HG02623 (cell line): ENCODE results near the gene SCN4A.
"Not testable (repeated sequence)": the region's sequence is repeated elsewhere in the genome, so short reads cannot be mapped to it uniquely, and the experiment has no call there.

ENCODE experiments used
- ATAC-seq: cut with Tn5 transposase; IDR thresholded peaks from one replicate; pipeline ENCODE4 v1.9.1; 2021; ENCODE audit warnings: moderate library complexity; ENCODE audit not compliant: unreplicated experiment

The SCN4A gene

GRCh38 chr17:63918305-63918704 lies 54.4 kb downstream of the SCN4A start:
- ATAC-seq = no peak

GRCh38 chr17:63917646-63918045 lies 55.1 kb downstream of the SCN4A start:
- ATAC-seq = no peak

DNA sequence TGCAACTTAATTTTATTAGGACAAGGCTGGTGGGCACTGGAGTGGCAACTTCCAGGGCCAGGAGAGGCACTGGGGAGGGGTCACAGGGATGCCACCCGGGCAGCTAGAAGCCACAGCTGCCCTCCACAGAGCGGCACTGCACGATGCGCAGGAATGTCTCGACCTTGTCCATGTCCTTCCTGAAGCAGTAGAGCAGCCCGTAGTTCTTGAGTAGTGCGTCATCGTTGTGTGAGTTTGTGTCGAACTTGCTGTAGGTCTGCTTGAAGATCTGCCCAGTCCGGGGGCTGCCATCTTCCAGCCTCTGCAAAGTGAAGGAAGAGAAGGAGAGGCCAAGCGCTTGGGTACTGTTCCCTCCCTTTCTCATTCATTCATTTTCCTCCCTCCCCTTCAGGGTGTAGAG lies 55.5 kb downstream of the SCN4A start:
- ATAC-seq = not testable (repeated sequence)

GRCh38 chr17:63916566-63917185 lies 56.0 kb downstream of the SCN4A start:
- ATAC-seq = no peak

- not testable (repeated sequence) for ATAC-seq
Observed at GRCh38 chr17:63915753-63916152, 57.0 kb downstream of the SCN4A start.

DNA sequence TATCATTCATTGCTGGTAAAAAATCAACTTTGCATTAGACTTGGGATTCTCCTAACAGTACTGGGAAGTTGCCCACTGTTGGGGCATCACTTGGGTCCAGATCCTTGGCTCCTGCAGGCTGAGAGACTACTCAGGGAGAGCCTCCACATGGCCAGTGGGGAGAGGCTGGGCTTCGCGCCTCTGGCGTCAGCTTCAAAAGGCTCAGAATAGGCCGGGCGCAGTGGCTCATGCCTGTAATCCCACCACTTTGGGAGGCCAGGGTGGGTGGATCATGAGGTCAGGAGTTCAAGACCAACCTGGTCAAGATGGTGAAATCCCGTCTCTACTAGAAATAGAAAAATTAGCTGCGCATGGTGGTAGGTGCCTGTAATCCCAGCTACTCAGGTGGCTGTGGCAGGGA lies 58.2 kb downstream of the SCN4A start:
- no peak for ATAC-seq

- ATAC-seq = no peak
Observed at GRCh38 chr17:63911657-63912100, 61.0 kb downstream of the SCN4A start.

- no peak for ATAC-seq
Observed at GRCh38 chr17:63911041-63911635, 61.6 kb downstream of the SCN4A start, which contains the start of gene CSHL1. TSS of gene CSHL1 (minus strand) at chr17:63911258. CDS start at chr17:63911196, 62 bp downstream.

DNA sequence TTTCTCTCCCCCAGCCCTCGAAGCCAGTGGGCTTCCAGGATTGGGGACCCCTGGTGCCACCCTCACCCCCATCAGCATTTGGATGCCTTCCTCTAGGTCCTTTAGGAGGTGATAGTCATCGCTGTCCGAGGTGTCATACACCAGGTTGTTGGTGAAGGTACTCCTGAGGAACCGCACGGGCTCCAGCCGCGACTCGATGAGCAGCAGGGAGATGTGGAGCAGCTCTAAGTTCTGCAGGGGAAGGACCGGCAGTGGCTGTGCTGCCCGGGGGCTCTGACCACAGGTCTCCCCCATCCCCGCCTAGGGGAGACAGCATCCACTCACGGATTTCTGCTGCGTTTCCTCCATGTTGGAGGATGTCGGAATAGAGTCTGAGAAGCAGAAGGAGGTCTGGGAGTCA lies 62.6 kb downstream of the SCN4A start:
- ATAC-seq = no peak

GRCh38 chr17:63909586-63909985 lies 63.1 kb downstream of the SCN4A start:
- ATAC-seq = not testable (repeated sequence)

GRCh38 chr17:63907161-63907778 lies 65.4 kb downstream of the SCN4A start:
- not testable (repeated sequence) for ATAC-seq

DNA sequence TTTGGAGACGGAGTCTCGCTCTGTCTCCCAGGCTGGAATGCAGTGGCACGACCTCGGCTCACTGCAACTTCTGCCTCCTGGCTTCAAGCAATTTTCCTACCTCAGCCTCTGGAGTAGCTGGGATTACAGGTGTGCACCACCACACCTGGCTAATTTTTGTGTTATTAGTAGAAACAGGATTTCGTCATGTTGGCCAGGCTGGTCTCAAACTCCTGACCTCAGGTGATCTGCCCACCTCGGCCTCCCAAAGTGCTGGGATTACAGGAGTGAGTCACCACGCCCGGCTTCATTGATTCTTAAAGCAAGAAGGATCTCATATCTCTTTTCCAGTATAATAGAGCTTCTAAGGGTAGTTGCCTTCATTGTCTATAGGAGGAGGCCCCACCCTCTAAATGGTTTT lies 67.9 kb downstream of the SCN4A start:
- ATAC-seq = not testable (repeated sequence)

GRCh38 chr17:63903787-63904201 lies 68.9 kb downstream of the SCN4A start:
- not testable (repeated sequence) for ATAC-seq

- not testable (repeated sequence) for ATAC-seq
Observed at GRCh38 chr17:63901971-63902370, 70.7 kb downstream of the SCN4A start.

DNA sequence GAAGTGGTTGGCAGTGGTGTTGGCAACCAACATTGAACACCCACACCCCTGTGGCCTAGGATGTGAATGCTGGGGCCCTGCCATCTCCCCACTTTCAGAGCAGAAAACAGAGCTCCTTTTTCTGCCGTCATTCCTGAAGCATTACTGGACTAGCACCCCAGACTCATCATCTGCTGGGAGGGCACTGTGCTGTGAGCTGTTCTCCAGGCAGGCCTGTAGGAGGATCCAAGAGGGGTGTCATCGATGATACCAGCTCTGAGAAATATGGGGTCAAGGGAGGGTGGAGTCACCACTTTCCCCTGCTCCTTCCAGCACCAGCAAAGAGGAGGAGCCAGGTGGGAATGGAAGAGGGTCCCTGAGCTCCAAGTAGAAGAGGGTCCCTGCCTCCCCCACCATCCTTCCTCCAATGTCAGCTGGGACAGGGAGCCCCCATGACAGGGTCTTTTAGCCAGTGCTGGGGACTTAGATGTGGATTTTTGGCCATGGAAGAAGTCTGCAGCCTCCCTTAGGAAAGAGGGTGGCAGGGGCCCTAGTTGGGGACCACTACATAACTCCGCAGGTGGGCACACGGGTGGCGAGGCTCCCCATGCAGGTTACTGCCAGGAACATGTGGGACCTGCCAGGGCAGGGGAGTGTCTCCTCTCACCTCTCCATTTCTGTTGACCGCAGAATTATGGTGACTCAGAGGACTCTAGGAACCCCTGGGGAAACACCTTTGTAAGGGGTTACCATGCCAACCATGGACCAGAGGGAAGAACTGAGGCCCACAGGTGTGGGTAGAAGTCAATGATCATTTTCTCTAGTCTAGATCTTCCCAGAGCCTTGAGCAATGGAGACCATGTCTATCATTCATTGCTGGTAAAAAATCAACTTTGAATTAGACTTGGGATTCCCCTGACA lies 73.6 kb downstream of the SCN4A start:
- not testable (repeated sequence) for ATAC-seq

DNA sequence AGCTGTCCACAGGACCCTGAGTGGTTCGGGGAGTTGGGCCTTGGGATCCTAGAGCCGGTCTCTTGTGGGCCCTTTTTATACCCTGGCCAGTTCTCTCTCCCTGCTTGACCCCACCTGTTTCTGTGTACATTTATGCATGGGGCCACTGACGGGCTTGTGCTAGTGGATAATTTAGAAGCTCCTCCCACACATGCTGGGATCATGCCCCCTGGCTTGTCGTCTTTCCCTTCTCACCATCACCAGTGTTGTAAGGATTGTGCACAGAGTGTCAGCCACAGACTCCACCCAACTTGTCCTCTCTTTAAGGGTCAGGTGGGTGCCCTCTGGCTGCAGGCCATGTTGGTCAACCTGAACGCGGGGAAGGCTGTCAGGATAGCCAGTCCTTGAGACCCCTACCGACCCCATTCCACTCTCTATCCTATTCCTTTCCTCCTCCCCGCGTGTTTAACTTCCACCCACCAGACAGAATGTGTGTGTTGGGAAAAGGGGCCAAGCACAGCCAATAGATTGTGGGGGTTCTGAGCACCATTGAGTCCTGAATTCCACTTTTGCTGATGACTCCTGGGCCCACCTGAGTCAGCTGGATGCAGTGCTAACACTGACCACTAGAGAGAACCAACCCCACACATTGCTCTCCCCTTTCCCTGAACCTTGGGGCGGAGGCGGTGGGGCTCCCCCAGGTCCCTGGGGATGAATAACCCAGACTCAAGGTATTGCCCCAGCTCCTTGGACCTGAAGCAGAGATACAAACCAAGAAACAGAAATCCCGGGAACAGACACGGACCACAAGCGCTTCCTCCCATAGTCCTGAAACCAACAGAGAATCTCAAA lies 76.0 kb downstream of the SCN4A start, which contains the start of gene CSH1:
Gene CSH1, minus strand, starts transcription at position 51 of the 831 bp plus-strand sequence. CDS start 63 bp downstream, outside the sequence.
- ATAC-seq = not testable (repeated sequence)

GRCh38 chr17:63894821-63895220 lies 77.9 kb downstream of the SCN4A start:
- ATAC-seq = not testable (repeated sequence)

GRCh38 chr17:63894021-63894420 lies 78.7 kb downstream of the SCN4A start:
- not testable (repeated sequence) for ATAC-seq

DNA sequence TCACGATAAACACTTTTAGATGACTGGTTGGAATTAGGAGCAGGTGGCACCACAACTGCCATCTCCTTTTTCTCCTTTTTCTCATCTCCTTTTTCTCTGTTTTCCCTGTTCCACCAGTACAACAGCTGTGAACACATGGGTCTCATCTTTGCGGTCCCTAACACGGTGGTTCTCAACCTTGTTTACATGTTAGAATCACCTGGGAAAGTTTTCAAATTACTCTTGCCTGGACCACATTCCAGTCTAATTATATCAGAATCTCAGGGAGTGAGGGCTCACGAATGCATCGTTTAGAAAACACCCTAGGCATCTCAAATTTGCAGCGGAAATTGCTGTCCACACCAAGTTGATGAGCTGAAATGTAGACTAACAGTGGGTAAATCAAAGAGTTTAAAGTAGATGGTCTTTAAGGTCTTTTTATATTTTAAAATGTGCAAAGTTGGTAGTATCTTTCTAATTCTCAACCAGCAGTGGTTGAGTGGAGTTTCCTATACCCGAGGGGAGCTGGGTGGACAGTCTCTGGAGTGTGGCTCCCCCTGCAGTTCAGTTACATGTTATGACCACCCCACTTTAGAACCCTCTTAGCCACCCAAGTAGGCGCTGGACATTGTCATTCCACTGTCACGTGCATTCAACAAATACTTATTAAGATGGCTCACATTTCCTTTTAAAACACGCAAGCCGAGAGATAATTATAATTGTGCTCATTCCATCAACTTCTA lies 80.2 kb downstream of the SCN4A start:
- ATAC-seq = not testable (repeated sequence)
